ENCODE measurements around the gene NACAD. TPM values are rescaled to one million over a fixed set of nuclear protein-coding genes. Genes with fewer than 3 reads are reported as not detected.

Gene NACAD
- total RNA-seq, 2 donors from 2014 or later = 5.9 to 9.0 TPM

DNA sequence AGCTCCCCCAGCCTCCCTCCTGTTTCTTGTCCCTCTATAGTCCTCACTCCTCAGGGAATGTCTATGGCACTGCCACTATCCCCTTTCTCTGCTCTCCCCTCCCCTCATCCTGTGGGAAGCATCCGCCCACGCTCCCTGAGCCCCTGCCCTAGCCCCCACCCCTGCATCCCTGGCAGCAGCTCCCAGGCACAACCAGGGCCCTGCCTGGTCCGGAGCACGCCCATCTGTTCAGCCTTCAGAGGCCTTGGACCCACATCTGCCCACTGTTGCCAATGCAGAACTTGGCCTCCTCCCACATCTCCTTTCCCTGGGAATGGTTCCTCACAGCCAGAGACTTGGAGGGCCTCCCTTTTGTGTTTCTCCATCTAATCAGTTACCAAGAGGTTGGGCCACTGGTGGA, 43.1 kb upstream of the NACAD start:
- Histone ChIP-seq H3K4me3 (no peak overlapping the region), H3K9me3 (no peaks in the 10 kb centered on the region), H3K27me3 (no peaks in the 10 kb centered on the region), H3K4me1 (no peaks in the 10 kb centered on the region), H3K27ac (no peak overlapping the region), H3K36me3 (no peaks in the 10 kb centered on the region)
- no peak for DNase-seq (ENCODE audit: low spot score)
- no peak for TF ChIP-seq CTCF (IDR thresholded peaks at IDR 0.05)

DNA sequence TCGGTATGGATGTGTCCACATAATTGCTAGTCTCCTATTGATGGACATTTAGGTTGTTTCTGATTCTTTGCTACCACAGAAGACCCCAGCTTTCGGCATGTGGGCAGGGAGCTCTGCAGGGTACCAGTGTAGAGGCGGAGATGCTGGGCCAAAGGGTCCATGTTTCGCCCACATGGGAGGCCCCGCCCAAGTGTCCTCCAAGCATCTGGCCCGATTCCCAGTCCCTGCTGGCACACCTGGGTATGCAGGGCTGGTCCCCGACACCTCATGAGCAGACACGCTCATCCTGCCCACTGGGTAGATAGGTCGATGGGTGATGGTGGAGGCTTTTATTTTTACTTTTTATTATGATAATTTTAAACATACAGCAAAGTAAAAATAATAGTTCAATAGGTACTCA, 42.1 kb upstream of the NACAD start:
- TF ChIP-seq CTCF (IDR thresholded peaks at IDR 0.05) = no peak
- H3K36me3 ChIP-seq = no peaks in the 10 kb centered on the region
- H3K27me3 ChIP-seq = no peaks in the 10 kb centered on the region
- no peak overlapping the region for H3K4me3 ChIP-seq
- H3K9me3 ChIP-seq = no peaks in the 10 kb centered on the region
- no peaks in the 10 kb centered on the region for H3K4me1 ChIP-seq
- no peak overlapping the region for H3K27ac ChIP-seq
- no peak for DNase-seq (ENCODE audit: low spot score)

DNA sequence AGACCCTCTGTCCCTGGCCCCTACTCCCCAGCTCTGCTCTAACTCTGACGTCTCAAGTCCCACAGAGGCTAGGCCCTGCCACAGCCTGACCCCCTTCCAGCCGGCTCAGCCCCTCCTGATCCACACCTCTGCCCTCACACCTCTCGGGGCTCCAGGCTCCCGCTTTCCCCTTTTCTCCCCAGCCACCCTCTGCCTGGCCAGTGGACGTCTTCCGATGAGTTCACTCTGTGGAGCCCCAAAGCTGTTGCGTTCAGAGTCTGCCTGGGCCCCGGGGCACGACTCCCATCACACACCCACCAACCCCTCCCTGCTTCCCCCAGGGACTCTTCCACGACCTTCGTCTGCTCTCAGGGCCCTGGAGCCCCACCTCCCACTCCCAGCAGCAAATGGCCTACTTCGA, 41.1 kb upstream of the NACAD start:
- Histone ChIP-seq H3K27me3 (no peaks in the 10 kb centered on the region), H3K27ac (no peak overlapping the region), H3K36me3 (no peaks in the 10 kb centered on the region), H3K4me1 (no peaks in the 10 kb centered on the region), H3K4me3 (no peak overlapping the region), H3K9me3 (no peaks in the 10 kb centered on the region)
- no peak for TF ChIP-seq CTCF (IDR thresholded peaks at IDR 0.05)
- no peak for DNase-seq (ENCODE audit: low spot score)

GRCh38 chr7:45129181-45129800, 40.5 kb upstream of the NACAD start:
- no peak for TF ChIP-seq CTCF (IDR thresholded peaks at IDR 0.05)
- no peaks in the 10 kb centered on the region for H3K27me3 ChIP-seq
- no peak overlapping the region for H3K4me3 ChIP-seq
- no peaks in the 10 kb centered on the region for H3K36me3 ChIP-seq
- H3K4me1 ChIP-seq = no peaks in the 10 kb centered on the region
- no peak overlapping the region for H3K27ac ChIP-seq
- H3K9me3 ChIP-seq = no peaks in the 10 kb centered on the region
- DNase-seq (ENCODE audit: low spot score) = no peak

GRCh38 chr7:45126920-45127319, 38.2 kb upstream of the NACAD start:
- no peak for DNase-seq (ENCODE audit: low spot score)
- H3K4me3 ChIP-seq = no peak overlapping the region
- H3K4me1 ChIP-seq = no peaks in the 10 kb centered on the region
- H3K27ac ChIP-seq = no peak overlapping the region
- TF ChIP-seq CTCF (IDR thresholded peaks at IDR 0.05) = no peak
- no peaks in the 10 kb centered on the region for H3K27me3 ChIP-seq
- H3K36me3 ChIP-seq = no peaks in the 10 kb centered on the region
- H3K9me3 ChIP-seq = no peaks in the 10 kb centered on the region

GRCh38 chr7:45126201-45126600, 37.4 kb upstream of the NACAD start:
- H3K4me3 ChIP-seq = no peak overlapping the region
- no peaks in the 10 kb centered on the region for H3K27me3 ChIP-seq
- no peaks in the 10 kb centered on the region for H3K9me3 ChIP-seq
- DNase-seq (ENCODE audit: low spot score) = no peak
- TF ChIP-seq CTCF (IDR thresholded peaks at IDR 0.05) = no peak
- no peak overlapping the region for H3K27ac ChIP-seq
- no peaks in the 10 kb centered on the region for H3K36me3 ChIP-seq
- H3K4me1 ChIP-seq = no peaks in the 10 kb centered on the region

All from right atrium auricular region (tissue), 2 donors.